SK-N-SH treated with all-trans-retinoic acid at 6 μM for 48 hours (cell line): ENCODE measurements around the gene MSMP.

Experiments
- ATAC-seq: fragments of 200-7000 bp; cut with Tn5 transposase; 3 replicates; pipeline ENCODE4 v1.9.1; 2020; ENCODE audit warnings: mild to moderate bottlenecking, moderate library complexity
- ARNTL ChIP-seq: fragments of 450-650 bp; formaldehyde crosslinking; IDR thresholded peaks from 2 replicates; pipeline ENCODE4 v1.5.0; 2020; ENCODE audit warnings: low read depth, mild to moderate bottlenecking, moderate library complexity, borderline replicate concordance
- BACH2 ChIP-seq: fragments of 250-450 bp; sonication (Bioruptor Pico); IDR thresholded peaks from 2 replicates; pipeline ENCODE4 v1.9.0; 2021; ENCODE audit warnings: mild to moderate bottlenecking, borderline replicate concordance
- CREB5 ChIP-seq: fragments of 250-450 bp; sonication (Bioruptor Pico); IDR thresholded peaks from 2 replicates; pipeline ENCODE4 v1.5.1; 2020; ENCODE audit warnings: low read depth, mild to moderate bottlenecking, moderate library complexity
- CSDC2 ChIP-seq: fragments of 250-450 bp; sonication (Bioruptor Pico); IDR thresholded peaks from 2 replicates; pipeline ENCODE4 v1.5.0; 2020; ENCODE audit warnings: mild to moderate bottlenecking, moderate library complexity
- CSRNP3 ChIP-seq: fragments of 250-450 bp; sonication (Bioruptor Pico); IDR thresholded peaks from 2 replicates; pipeline ENCODE4 v1.5.1; 2021; ENCODE audit warnings: mild to moderate bottlenecking, moderate library complexity
- ESRRG ChIP-seq: fragments of 250-450 bp; sonication (Bioruptor Pico); IDR thresholded peaks from 2 replicates; pipeline ENCODE4 v1.6.1; 2021; ENCODE audit warnings: mild to moderate bottlenecking
- GLIS3 ChIP-seq: fragments of 250-450 bp; sonication (Bioruptor Pico); IDR thresholded peaks from 2 replicates; pipeline ENCODE4 v1.5.0; 2020; ENCODE audit warnings: mild to moderate bottlenecking, moderate library complexity
- ISL1 ChIP-seq: fragments of 250-450 bp; sonication (Bioruptor Pico); IDR thresholded peaks from 2 replicates; pipeline ENCODE4 v2.1.2; 2022; ENCODE audit warnings: mild to moderate bottlenecking, moderate library complexity
- OSR1 ChIP-seq: fragments of 250-450 bp; sonication (Bioruptor Pico); IDR thresholded peaks from 2 replicates; pipeline ENCODE4 v1.8.0; 2022; ENCODE audit warnings: moderate library complexity, mild to moderate bottlenecking, inconsistent platforms
- POU6F1 ChIP-seq: fragments of 250-450 bp; sonication (Bioruptor Pico); IDR thresholded peaks from 2 replicates; pipeline ENCODE4 v1.8.0; 2021; ENCODE audit warnings: low read depth, mild to moderate bottlenecking, moderate library complexity, borderline replicate concordance
- PPARA ChIP-seq: fragments of 250-450 bp; sonication (Bioruptor Pico); IDR thresholded peaks from 2 replicates; pipeline ENCODE4 v1.5.0; 2020; ENCODE audit warnings: mild to moderate bottlenecking, borderline replicate concordance
- RARB ChIP-seq: fragments of 250-450 bp; sonication (Bioruptor Pico); IDR thresholded peaks from 2 replicates; pipeline ENCODE4 v1.8.0; 2021; ENCODE audit warnings: mild to moderate bottlenecking, moderate library complexity
- SNAI2 ChIP-seq: fragments of 250-450 bp; sonication (Bioruptor Pico); IDR thresholded peaks from 2 replicates; pipeline ENCODE4 v1.5.0; 2020; ENCODE audit warnings: mild to moderate bottlenecking, moderate library complexity
- TCF4 ChIP-seq: fragments of 250-450 bp; sonication (Bioruptor Pico); IDR thresholded peaks from 2 replicates; pipeline ENCODE4 v1.8.0; 2021; ENCODE audit warnings: mild to moderate bottlenecking, moderate library complexity, borderline replicate concordance
- TOX ChIP-seq: fragments of 250-450 bp; sonication (Bioruptor Pico); IDR thresholded peaks from 2 replicates; pipeline ENCODE4 v1.8.0; 2021; ENCODE audit warnings: mild to moderate bottlenecking, moderate library complexity, borderline replicate concordance
- TSHZ2 ChIP-seq: fragments of 250-450 bp; sonication (Bioruptor Pico); IDR thresholded peaks from 2 replicates; pipeline ENCODE4 v1.5.0; 2020; ENCODE audit warnings: mild to moderate bottlenecking, moderate library complexity
- ZC3H10 ChIP-seq: fragments of 250-450 bp; sonication (Bioruptor Pico); IDR thresholded peaks from 2 replicates; pipeline ENCODE4 v1.5.1; 2021; ENCODE audit warnings: mild to moderate bottlenecking, moderate library complexity
- ZFP3 ChIP-seq: fragments of 250-450 bp; sonication (Bioruptor Pico); IDR thresholded peaks from 2 replicates; pipeline ENCODE4 v1.5.0; 2020; ENCODE audit warnings: mild to moderate bottlenecking, moderate library complexity
- ZFP30 ChIP-seq: fragments of 450-650 bp; formaldehyde crosslinking; IDR thresholded peaks from 2 replicates; pipeline ENCODE4 v1.5.0; 2022; ENCODE audit warnings: mild to moderate bottlenecking, moderate library complexity
- ZNF70 ChIP-seq: fragments of 450-650 bp; formaldehyde crosslinking; IDR thresholded peaks from 2 replicates; pipeline ENCODE4 v1.5.0; 2020; ENCODE audit warnings: mild to moderate bottlenecking, moderate library complexity
- ZNF8 ChIP-seq: fragments of 450-650 bp; formaldehyde crosslinking; IDR thresholded peaks from 2 replicates; pipeline ENCODE4 v1.5.0; 2020; ENCODE audit warnings: mild to moderate bottlenecking, moderate library complexity

The MSMP gene

GRCh38 chr9:35712762-35713400 is 41.2 kb downstream of the MSMP start:
- TF ChIP-seq TSHZ2 (CRISPR knock-in tag) (no peak), ISL1 (no peak), OSR1 (CRISPR knock-in tag) (no peak), CSRNP3 (CRISPR knock-in tag) (no peak), RARB (CRISPR knock-in tag) (no peak), ZFP30 (CRISPR knock-in tag) (no peak), ARNTL (CRISPR knock-in tag) (no peak), ESRRG (no peak), BACH2 (CRISPR knock-in tag) (no peak), PPARA (CRISPR knock-in tag) (no peak), ZNF70 (no peak), SNAI2 (CRISPR knock-in tag) (no peak), ZFP3 (CRISPR knock-in tag) (no peak)
- TF ChIP-seq, all 23 proteins: peak for 0
- ATAC-seq = no peak

- TF ChIP-seq TCF4 = no peak
- no peak for ATAC-seq
Observed at GRCh38 chr9:35711501-35712428, 42.3 kb downstream of the MSMP start.

GRCh38 chr9:35710818-35711500 is 43.1 kb downstream of the MSMP start:
- no peak for ATAC-seq
- TF ChIP-seq ARNTL (CRISPR knock-in tag) = no peak
- TF ChIP-seq ISL1 = no peak
- TF ChIP-seq ZNF8 = no peak
- TF ChIP-seq ESRRG = no peak
- no peak for TF ChIP-seq GLIS3 (CRISPR knock-in tag)
- TF ChIP-seq CSRNP3 (CRISPR knock-in tag) = no peak
- no peak for TF ChIP-seq OSR1 (CRISPR knock-in tag)
- TF ChIP-seq TCF4 = no peak
- no peak for TF ChIP-seq ZFP30 (CRISPR knock-in tag)
- TF ChIP-seq ZC3H10 (CRISPR knock-in tag) = no peak
- TF ChIP-seq ZNF70 = no peak
- no peak for TF ChIP-seq CSDC2 (CRISPR knock-in tag)

GRCh38 chr9:35708146-35708545 is 45.9 kb downstream of the MSMP start:
- ATAC-seq = no peak
- TF ChIP-seq ISL1 = no peak
- TF ChIP-seq POU6F1 = no peak
- TF ChIP-seq TSHZ2 (CRISPR knock-in tag) = no peak
- TF ChIP-seq TCF4 = no peak
- TF ChIP-seq CREB5 = no peak
- no peak for TF ChIP-seq TOX (CRISPR knock-in tag)
- no peak for TF ChIP-seq PPARA (CRISPR knock-in tag)
- no peak for TF ChIP-seq ESRRG
- TF ChIP-seq ARNTL (CRISPR knock-in tag) = no peak
- TF ChIP-seq ZNF8 = no peak
- no peak for TF ChIP-seq CSDC2 (CRISPR knock-in tag)
- TF ChIP-seq BACH2 (CRISPR knock-in tag) = no peak
- TF ChIP-seq ZFP30 (CRISPR knock-in tag) = no peak
- no peak for TF ChIP-seq OSR1 (CRISPR knock-in tag)
- no peak for TF ChIP-seq ZFP3 (CRISPR knock-in tag)
- TF ChIP-seq ZC3H10 (CRISPR knock-in tag) = no peak
